GM21825 (cell line): ENCODE results near the gene ZNF609.

ENCODE experiments used
- ATAC-seq: cut with Tn5 transposase; IDR thresholded peaks from one replicate; pipeline ENCODE4 v1.9.1; 2021; ENCODE audit warnings: mild to moderate bottlenecking, moderate library complexity; ENCODE audit not compliant: unreplicated experiment

The ZNF609 gene

DNA sequence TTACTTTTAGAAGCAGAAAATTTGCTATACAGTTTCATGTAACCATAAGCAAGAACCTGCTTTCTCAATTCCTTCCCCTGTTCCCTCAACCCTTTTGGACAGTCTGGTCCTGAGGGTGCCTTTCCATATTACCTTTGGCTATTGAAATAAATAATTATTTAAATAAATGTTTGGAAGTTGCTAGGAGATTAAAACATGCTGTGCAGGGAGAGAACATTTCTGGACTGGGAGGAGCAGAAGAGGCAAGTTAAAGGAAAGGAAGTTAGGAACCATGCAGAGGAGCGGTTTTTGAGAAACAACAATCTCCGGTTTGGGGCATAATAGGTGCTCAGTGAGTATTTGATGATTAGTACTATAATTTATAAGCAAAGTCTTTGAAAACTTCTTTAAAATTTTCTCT is 41.8 kb downstream of the ZNF609 start:
- ATAC-seq, result no peak

DNA sequence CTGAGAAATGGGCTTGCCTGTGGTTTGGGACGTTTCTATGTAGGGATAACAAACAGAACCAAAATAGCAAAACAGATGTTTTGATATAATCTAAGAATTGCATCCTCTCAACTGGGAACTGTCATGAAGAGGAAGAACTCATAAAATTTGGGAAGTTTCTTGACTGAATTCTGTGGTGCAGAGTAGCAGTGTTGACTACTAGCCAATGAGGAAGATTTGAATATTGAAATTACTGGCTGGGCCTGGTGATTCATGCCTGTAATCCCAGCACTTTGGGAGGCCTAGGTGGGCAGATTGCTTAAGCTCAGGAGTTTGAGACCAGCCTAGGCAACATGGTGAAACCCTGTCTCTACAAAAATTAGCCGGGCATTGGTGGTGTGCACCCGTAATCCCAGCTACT is 42.2 kb downstream of the ZNF609 start:
- ATAC-seq, result no peak

DNA sequence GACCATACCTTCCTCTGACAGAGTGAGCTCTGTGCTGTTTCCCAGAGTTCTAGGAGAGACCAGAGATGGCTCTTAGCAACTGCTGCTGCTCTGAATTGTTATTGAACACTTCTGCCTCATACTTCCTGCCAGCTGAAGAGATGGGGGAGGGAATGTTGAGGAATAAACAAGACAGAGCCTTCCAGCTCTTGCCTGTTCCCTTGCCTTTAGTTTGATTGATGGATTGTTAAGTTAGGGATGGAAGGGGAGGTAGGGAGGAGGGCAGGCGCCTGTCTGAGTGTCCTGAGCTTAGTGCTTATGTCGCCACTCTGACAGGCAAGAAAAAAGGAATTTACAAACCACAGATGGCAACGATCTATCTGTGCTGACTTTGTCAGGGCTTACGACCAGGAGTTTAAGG is 42.8 kb downstream of the ZNF609 start:
- no peak for ATAC-seq

DNA sequence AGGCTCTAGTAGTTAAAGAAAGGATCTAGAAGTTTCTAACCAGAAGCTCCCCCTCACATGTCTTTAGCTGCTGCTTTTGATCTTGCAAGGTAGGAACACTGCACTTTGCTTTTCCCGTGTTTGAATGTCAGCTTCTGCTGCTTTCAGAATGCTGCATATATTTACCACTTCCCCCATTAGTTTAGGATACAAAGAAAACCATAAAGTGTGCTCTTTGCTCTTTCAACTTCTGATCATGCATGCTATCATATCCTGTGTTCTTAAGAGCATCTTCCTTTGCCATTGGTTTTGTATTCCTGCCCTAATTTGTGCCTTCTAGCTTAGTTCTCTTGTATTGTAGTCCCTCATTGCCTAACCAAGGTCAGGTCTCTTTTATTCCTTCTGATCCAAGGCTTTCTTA is 43.3 kb downstream of the ZNF609 start:
- ATAC-seq, result no peak

DNA sequence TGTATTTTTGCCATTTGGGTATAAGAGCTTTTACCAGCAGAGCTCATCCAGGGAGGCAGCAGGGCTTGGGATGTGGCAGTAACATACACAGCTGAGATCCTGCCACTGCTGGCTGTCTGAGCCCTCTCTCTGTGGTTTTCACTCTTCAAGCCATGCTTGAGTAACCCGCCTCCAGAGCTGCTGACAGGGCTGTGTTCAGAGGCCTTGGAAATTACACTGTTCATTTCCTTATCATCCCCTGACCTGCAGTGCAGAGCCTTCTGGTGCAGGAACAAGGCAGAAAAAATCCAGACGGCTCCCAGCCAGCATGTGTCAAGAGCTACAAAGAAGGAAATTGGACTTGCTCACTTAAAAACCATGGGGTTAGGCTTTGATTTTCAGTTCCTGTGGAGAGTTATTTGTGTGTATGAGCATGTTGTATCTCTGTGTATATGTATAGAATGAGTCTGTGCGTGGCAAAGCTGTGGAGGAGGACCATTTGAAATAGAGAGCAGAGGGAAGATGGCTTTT is 47.0 kb downstream of the ZNF609 start:
- peak; percentile 68 for ATAC-seq

DNA sequence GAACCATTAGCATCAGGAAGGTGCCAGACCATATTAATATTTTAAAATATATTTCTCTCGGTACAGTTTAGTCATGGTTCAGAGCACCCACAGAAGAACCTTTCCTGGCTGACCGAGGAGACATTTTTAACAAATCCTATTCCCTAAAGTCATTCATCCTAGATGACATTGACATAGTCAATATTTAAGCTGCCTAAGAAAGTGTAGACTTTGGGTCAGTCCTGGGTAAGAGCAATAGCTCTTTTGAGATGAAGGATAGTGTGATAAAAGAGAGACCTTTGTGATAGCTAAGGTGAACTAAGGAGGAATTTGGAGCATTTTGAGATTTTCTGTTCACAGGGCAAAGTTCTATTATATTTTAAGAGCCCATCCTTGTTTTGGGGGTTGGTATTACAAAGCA is 47.5 kb downstream of the ZNF609 start:
- ATAC-seq, result no peak

DNA sequence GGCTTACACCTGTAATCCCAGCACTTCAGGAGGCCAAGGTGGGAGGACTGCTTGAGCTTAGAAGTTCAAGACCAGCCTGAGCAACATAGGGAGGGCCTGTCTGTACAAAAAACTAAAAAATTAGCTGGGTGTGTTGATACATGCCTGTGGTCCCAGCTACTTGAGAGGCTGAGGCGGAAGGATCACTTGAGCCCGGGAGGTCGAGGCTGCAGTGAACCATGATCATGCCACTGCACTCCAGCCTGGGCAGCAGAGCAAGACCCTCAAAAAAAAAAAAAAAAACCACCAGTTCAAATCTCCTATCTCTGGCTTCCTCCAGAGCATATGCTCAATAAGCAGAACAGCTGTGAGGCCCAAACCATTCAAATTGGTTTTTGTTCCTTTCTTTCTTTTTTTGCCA is 53.4 kb downstream of the ZNF609 start:
- ATAC-seq, result no peak

DNA sequence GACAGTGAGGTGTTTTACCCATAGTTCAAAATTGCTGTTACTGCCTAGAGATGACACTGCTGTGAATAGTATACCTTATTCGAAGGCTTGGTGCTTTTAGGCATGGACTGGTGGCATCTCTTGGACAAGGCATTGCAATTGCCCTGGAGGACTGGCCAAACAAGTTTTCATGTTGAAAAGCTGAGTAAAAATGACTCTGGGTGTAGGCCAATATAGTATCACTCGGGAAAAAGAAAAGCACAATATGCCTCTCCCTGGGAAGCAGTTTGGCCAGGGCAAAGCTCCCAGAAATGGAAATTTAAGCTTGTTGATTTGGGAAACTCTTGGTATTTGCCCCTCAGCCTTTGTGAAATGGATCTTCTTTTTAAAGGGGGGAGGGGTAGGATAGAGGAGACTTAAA is 54.8 kb downstream of the ZNF609 start:
- no peak for ATAC-seq

DNA sequence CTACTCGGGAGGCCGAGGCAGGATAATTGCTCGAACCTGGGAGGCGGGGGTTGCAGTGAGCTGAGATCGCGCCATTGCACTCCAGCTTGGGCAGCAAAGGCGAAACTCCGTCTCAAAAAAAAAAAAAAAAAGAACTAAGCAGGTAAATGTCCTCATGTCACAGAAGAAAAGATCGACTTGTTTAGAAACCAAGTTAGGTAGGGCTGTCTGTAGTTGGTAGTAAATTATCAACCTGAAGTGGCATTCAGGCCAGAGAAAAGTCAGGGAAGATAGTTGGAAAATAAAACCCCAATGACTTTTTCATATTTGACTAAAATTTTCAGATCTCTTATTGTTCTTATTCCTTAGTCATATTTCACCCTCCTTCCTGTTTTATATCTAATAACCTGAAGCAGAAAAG is 55.4 kb downstream of the ZNF609 start:
- ATAC-seq, result no peak

DNA sequence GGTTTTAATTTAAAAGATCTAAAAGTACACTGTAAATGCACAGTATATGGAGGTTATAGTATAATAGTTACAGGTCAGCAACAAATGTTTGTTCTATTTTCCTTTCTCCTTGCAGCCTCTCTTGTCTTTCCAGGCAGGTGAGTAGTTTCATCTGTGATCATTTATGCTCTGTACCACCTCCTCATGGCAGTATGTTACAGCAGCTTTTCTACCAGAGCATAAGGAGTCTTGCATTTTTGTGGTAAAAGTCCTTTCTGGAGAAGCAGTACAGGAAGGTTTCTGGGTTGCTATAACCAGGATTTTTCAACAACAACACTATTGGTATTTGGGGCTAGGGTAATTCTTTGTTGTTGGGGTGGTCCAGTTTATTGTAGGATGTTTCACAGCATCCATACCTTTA is 59.5 kb downstream of the ZNF609 start:
- no peak for ATAC-seq

DNA sequence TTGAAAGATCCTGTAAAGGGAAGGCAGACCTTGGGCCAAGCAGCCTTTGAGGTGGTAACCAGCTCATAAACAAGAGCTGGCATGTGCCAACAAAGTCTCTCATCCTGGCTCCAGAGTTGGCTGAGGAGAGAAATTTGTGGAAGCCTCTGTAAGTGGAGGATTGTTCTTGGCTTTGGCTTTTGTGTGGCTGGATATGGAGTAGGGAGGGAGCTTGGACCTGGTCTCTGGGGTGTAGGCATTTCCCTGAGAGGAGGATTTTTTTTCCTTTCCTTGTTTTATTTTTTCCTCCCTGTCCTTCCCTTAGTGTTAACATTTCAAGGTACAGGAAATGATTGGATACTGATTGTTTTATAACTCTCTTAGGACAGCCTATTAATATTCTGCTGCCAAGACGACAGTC is 60.8 kb downstream of the ZNF609 start:
- no peak for ATAC-seq

DNA sequence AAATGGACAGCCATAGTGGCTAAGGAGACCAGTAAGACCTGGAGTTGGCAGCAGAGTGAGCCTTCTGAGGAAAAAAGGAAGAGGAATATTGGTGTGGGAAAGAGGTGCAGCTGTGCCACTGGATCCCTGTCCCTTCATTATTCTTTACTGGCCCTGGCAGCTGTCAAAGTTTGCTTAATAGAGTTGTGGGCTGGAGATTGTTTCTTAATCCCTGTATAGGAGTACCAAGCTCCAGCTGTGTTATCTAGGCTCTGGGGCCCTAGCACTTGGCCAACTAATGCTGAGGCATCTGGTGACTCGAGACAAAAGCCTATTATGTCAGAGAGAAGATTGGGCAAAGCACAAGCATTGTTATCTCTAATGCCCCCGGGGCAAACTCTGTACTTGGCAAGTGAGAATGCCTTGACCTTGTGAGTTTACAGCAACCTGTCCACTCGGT is 61.4 kb downstream of the ZNF609 start:
- no peak for ATAC-seq

DNA sequence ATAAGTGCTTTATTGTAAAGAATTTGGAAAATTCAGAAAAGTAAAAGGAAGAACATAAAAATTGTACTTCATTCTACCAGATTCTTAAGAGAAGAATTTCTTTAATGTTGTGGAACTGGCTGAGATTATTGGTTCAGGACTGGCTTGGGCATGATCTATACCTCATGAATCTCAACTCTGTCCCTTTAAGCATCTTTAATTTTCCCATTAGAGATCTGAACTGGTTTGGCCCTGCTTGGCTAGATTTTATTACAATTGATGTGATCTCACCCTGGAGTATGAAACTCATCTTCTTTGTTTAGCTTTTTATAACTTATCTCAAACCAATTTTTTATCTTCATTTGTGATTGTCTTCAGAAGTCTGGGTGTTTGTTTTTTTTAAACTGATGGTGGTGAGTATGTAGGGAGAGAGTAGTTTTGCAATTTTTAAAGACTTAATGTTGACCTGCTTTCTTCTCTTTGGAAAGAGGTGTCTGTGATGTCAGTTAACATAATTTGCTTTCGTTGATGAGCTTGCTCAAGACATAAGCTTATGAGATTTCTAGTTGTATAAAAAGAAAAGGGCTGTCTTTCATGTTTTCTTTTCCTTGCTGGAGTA is 61.9 kb downstream of the ZNF609 start:
- ATAC-seq, result no peak

DNA sequence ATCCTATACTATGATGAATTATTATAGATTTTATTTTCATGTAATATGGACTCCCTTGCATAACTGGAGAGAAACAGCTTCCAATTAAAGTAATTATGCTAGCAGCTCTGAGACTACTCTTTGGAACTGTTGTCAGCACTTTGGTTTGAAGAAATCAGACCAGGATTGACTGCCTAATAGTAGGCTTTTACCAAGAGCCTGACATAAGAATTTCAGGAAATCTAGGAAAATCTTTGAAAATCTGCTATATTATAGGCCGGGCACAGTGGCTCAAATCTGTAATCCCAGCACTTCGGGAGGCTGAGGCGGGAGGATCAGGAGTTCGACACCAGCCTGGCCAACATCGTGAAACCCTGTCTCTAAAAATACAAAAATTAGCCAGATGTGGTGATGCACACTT is 62.9 kb downstream of the ZNF609 start:
- no peak for ATAC-seq

DNA sequence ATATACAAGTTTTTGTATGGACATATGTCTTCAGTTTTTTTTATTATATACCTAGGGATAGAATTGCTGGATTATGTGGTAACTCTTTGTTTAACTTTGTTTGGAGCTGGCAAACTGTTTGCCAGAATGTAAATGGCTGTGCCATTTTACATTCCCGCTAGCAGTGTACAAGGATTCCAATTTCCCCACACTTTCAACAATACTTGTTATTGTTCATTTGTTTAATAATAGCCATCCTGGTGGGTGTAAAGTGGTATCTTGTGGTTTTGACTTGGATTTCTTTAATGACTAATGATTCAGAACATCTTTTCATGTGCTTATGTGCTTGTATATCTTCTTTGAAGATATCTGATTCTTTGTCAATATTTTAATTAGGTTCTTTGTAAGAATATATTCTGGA is 64.4 kb downstream of the ZNF609 start:
- ATAC-seq, result no peak

DNA sequence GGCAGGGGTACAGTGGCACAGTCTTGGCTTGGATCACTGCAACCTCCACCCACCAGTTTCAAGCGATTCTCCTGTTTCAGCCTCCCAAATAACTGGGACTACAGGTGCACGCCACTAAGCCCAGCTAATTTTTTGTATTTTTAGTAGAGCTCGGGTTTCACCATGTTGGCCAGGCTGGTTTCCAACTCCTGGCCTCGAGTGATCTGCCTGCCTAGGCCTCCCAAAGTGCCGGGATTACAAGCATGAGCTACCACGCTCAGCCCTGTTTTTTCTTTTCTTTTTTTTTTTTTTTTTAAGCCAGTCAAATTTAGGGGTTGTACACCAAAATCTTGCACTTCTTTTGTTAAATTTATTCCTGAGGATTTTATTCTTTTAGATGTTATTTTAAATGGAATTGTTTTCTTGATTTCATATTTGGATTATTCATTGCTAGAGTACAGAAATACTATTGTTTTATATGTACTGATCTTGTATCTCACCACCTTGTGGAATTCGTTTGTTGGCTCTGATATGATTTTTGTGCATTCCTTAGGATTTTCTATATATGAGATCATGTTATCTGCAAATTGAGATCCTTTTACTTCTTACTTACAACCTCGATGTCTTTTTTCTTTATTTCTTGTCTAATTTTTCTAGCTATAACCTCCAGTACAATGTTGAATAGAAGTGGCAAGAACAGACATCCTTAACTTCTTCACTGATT is 65.6 kb downstream of the ZNF609 start:
- no peak for ATAC-seq

DNA sequence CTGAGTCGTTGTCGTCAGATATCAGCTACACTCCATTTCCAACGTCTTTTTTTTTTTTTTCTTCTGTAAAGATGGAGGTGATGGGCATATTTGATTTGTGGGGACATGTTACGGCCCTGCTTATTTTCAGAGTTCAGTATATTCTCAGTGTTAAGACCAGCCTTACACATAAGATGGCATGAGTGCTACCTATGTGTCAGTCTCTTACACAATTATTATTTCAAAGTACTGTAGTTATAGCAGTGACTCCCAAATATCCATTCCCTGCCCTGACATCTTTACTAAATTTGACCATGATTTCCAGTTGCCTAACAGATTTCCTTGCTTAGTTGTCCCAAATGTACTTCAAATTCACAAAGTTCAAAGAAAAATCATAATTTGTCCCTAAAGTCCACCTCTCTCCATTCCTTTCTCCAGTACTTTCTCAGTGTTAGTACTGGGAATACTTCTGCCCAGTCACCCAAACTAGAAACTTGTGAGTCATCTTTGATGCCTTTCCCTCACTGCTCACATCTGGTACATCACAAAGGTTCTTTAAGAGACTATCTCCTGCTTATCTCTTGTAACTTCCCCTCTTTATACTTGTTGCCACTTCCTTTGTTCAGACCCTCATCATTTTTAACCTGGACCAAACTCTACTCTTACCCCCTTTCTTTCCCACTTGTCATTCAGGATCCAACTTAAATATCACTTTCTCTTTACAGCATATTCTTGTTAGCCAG is 67.0 kb downstream of the ZNF609 start:
- no peak for ATAC-seq

DNA sequence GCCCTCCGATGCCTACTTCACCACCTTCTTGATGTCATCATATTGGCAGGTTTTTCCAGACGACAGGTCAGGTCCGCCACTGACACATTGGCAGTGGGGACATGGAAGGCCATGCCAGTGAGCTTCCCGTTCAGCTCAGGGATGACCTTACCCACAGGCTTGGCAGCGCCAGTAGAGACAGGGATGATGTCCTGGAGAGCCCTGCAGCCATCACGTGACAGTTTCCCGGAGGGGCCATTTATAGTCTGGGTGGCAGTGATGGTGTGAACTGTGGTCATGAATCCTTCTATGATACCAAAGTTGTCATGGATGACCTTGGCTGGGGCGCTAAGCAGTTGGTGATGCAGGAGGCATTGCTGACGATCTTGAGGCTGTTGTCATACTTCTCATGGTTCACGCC is 68.5 kb downstream of the ZNF609 start:
- no peak for ATAC-seq

DNA sequence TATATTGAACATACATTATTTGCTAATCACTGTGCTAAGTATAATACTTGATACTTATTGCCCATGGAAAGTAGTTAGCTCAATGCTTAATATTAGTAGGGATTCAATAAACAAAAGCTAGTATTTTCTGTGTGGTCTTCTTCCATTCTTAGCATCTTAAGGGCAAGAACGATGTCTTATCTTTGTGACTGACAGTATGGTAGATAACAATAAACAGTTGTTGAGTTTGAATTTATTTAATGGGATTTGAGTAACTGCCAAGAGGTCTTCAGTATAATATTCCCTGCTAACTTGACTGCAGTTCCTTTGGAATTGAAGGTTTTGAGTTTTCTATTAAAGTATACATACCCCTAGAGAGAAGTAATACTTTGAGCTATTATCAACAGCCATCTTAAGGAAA is 70.1 kb downstream of the ZNF609 start:
- ATAC-seq, result no peak

DNA sequence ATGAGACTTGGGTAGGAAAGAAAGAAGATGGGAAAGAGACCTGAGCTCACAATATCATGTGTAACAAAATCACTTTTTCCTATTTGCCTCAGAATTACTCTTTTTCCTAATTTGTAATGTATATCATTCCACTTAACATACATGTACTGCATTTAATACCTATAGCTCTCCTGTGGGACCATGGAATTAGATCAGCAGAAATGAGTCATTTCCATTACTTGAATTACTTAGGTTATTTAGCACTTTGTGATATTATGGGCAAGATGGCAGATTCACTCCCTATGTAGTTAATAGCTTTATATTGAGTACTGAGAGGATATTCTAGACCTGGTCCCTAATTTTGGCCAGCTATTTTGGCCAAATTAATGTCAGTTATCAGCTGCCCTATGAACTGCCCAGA is 70.5 kb downstream of the ZNF609 start:
- no peak for ATAC-seq

DNA sequence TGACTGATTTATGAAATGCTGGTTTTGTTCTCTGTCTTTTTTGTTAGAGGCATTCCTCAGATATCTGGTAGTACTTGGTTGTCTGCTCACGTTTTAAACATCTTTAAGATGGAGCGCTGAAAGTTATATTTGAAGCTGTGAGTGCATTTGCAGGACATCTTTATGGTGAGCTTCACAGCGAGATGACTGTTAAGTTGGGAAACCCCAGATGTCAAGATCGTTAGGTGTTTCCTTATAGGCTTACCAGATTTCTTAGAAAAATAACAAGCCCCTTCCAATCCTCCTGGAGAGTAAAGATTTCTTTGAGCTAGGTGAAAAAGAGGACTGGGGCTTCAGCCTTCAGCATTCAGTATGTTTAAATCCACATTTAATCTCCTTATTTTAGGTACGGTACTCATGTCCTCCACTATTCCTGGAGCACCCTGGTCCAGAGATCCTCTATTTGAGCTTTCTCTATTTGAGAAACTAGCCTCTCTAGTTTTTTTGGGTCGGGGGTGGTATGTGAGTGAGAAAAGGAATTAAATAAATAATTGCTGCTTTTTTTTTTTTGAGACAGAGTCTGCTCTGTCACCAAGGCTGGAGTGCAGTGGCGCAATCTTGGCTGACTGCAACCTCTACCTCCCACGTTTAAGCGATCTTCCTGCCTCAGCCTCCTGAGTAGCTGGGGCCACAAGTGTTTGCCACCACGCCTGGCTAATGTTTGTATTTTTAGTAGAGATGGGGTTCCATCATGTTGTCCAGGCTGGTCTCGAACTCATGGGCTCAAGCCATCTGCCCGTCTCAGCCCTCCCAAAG is 72.3 kb downstream of the ZNF609 start:
- ATAC-seq, result no peak
